ENCODE measurements around the gene VAMP5.

Gene VAMP5

GRCh38 chr2:85547089-85547858 is 37.0 kb upstream of the VAMP5 start:
- Histone ChIP-seq H3K9me2 (replicated peaks; ENCODE audit: control insufficient read depth, low read length) (no peaks in the 10 kb centered on the region), H3K27ac (ENCODE audit: low read depth, low read length) (peak overlapping the region; percentile 26), H3K27me3 (ENCODE audit: control insufficient read depth, low read length) (no peaks in the 10 kb centered on the region), H3F3A (ENCODE audit: control insufficient read depth, insufficient read depth) (peaks cover 62% of the 10 kb centered on the region), H3K36me3 (ENCODE audit: control insufficient read depth, low read length) (peaks cover 82% of the 10 kb centered on the region), H3K79me2 (ENCODE audit: control insufficient read depth, low read length) (peaks cover 7% of the 10 kb centered on the region), H3K4me1 (ENCODE audit: control insufficient read depth, low read length) (no peaks in the 10 kb centered on the region), H3K9me3 (ENCODE audit: control insufficient read depth, insufficient read depth, low read length) (no peaks in the 10 kb centered on the region), H3K4me3 (ENCODE audit: low read length) (no peak overlapping the region), H4K20me1 (ENCODE audit: control insufficient read depth, insufficient read depth, low read depth, low read length) (peaks cover 7% of the 10 kb centered on the region), H3K4me2 (ENCODE audit: low read length) (no peak overlapping the region)
- no peak for TF ChIP-seq EZH2phosphoT487 (IDR thresholded peaks at IDR 0.05; ENCODE audit: borderline replicate concordance, low read length)

GRCh38 chr2:85547859-85548607 is 36.2 kb upstream of the VAMP5 start:
- no peaks in the 10 kb centered on the region for H3K27me3 ChIP-seq (ENCODE audit: control insufficient read depth, low read length)
- peaks cover 55% of the 10 kb centered on the region for H3F3A ChIP-seq (ENCODE audit: control insufficient read depth, insufficient read depth)
- TF ChIP-seq EZH2phosphoT487 (IDR thresholded peaks at IDR 0.05; ENCODE audit: borderline replicate concordance, low read length) (no peak), CTCF (IDR thresholded peaks at IDR 0.05; ENCODE audit: low read depth, low read length, poor library complexity, severe bottlenecking) (no peak)
- no peaks in the 10 kb centered on the region for H3K4me1 ChIP-seq (ENCODE audit: control insufficient read depth, low read length)
- H3K79me2 ChIP-seq (ENCODE audit: control insufficient read depth, low read length): no peaks in the 10 kb centered on the region
- no peaks in the 10 kb centered on the region for H3K9me3 ChIP-seq (ENCODE audit: control insufficient read depth, insufficient read depth, low read length)
- H3K27ac ChIP-seq (ENCODE audit: low read depth, low read length): no peak overlapping the region
- H3K4me3 ChIP-seq (ENCODE audit: low read length): no peak overlapping the region
- H3K9me2 ChIP-seq (replicated peaks; ENCODE audit: control insufficient read depth, low read length): no peaks in the 10 kb centered on the region
- no peak overlapping the region for H3K4me2 ChIP-seq (ENCODE audit: low read length)
- no peaks in the 10 kb centered on the region; the same call in 1 of the 2 replicates for H4K20me1 ChIP-seq (ENCODE audit: control insufficient read depth, insufficient read depth, low read depth, low read length)
- peaks cover 82% of the 10 kb centered on the region for H3K36me3 ChIP-seq (ENCODE audit: control insufficient read depth, low read length)

- Histone ChIP-seq H3K36me3 (ENCODE audit: control insufficient read depth, low read length) (peaks cover 78% of the 10 kb centered on the region), H3K4me3 (ENCODE audit: low read length) (no peak overlapping the region), H3K9me3 (ENCODE audit: control insufficient read depth, insufficient read depth, low read length) (no peaks in the 10 kb centered on the region), H3K4me1 (ENCODE audit: control insufficient read depth, low read length) (no peaks in the 10 kb centered on the region), H3K79me2 (ENCODE audit: control insufficient read depth, low read length) (no peaks in the 10 kb centered on the region), H3K27me3 (ENCODE audit: control insufficient read depth, low read length) (no peaks in the 10 kb centered on the region), H3K27ac (ENCODE audit: low read depth, low read length) (no peak overlapping the region), H3K9me2 (replicated peaks; ENCODE audit: control insufficient read depth, low read length) (no peaks in the 10 kb centered on the region), H3F3A (ENCODE audit: control insufficient read depth, insufficient read depth) (peaks cover 50% of the 10 kb centered on the region), H4K20me1 (ENCODE audit: control insufficient read depth, insufficient read depth, low read depth, low read length) (no peaks in the 10 kb centered on the region; the same call in 1 of the 2 replicates), H3K4me2 (ENCODE audit: low read length) (no peak overlapping the region)
- TF ChIP-seq EZH2phosphoT487 (IDR thresholded peaks at IDR 0.05; ENCODE audit: borderline replicate concordance, low read length) (no peak), CTCF (IDR thresholded peaks at IDR 0.05; ENCODE audit: low read depth, low read length, poor library complexity, severe bottlenecking) (no peak)
These were observed 35.7 kb upstream of the VAMP5 start for GRCh38 chr2:85548608-85548900.

- Histone ChIP-seq H3K4me1 (ENCODE audit: control insufficient read depth, low read length) (no peaks in the 10 kb centered on the region), H3F3A (ENCODE audit: control insufficient read depth, insufficient read depth) (peaks cover 50% of the 10 kb centered on the region), H3K79me2 (ENCODE audit: control insufficient read depth, low read length) (no peaks in the 10 kb centered on the region), H3K4me2 (ENCODE audit: low read length) (no peak overlapping the region), H3K9me2 (replicated peaks; ENCODE audit: control insufficient read depth, low read length) (no peaks in the 10 kb centered on the region), H3K27me3 (ENCODE audit: control insufficient read depth, low read length) (no peaks in the 10 kb centered on the region), H3K36me3 (ENCODE audit: control insufficient read depth, low read length) (peaks cover 75% of the 10 kb centered on the region), H3K27ac (ENCODE audit: low read depth, low read length) (no peak overlapping the region), H4K20me1 (ENCODE audit: control insufficient read depth, insufficient read depth, low read depth, low read length) (no peaks in the 10 kb centered on the region; the same call in 1 of the 2 replicates), H3K4me3 (ENCODE audit: low read length) (no peak overlapping the region), H3K9me3 (ENCODE audit: control insufficient read depth, insufficient read depth, low read length) (no peaks in the 10 kb centered on the region)
- TF ChIP-seq EZH2phosphoT487 (IDR thresholded peaks at IDR 0.05; ENCODE audit: borderline replicate concordance, low read length) (no peak), CTCF (IDR thresholded peaks at IDR 0.05; ENCODE audit: low read depth, low read length, poor library complexity, severe bottlenecking) (no peak)
These were observed 35.1 kb upstream of the VAMP5 start for GRCh38 chr2:85549095-85549494.

Measured in DOHH2 (cell line).